ENCODE data around the gene OGFOD3.

GRCh38 chr17:82376042-82376730 is 42.2 kb downstream of the OGFOD3 start:
- TF ChIP-seq POLR2A (IDR thresholded peaks at IDR 0.05; ENCODE audit: extremely low read depth, insufficient read length) (no peak), CTCF (IDR thresholded peaks at IDR 0.05; ENCODE audit: low read depth, low read length) (no peak), MAX (IDR thresholded peaks at IDR 0.05; ENCODE audit: low read depth, low read length) (no peak)
